Neural progenitor cell (in vitro differentiated cells): ENCODE measurements around the gene CPEB1.

Source experiments
- CTCF ChIP-seq: fragments of 200-600 bp; sonication (generic); IDR thresholded peaks from 2 replicates; pipeline ENCODE4 v1.5.1; 2017; ENCODE audit warnings: antibody characterized with exemption, mild to moderate bottlenecking
- EZH2 ChIP-seq: fragments of 200-600 bp; sonication (generic); IDR thresholded peaks from 2 replicates; pipeline ENCODE4 v1.6.1; 2017; ENCODE audit warnings: antibody characterized with exemption, mild to moderate bottlenecking, moderate library complexity
- EZH2phosphoT487 ChIP-seq: fragments of 200-600 bp; sonication (generic); IDR thresholded peaks from 2 replicates; pipeline ENCODE4 v1.6.1; 2017; ENCODE audit warnings: antibody characterized with exemption

GRCh38 chr15:82624008-82624407, 23.2 kb downstream of the CPEB1 start:
- TF ChIP-seq CTCF = no peak
- no peak for TF ChIP-seq EZH2
- no peak for TF ChIP-seq EZH2phosphoT487
